GM18867 (cell line): Measurements from ENCODE around the gene DMKN.
"Not testable (repeated sequence)": the region's sequence is repeated elsewhere in the genome, so short reads cannot be mapped to it uniquely, and the experiment has no call there.

Source experiments
- ATAC-seq: cut with Tn5 transposase; IDR thresholded peaks from one replicate; pipeline ENCODE4 v1.9.1; 2021; ENCODE audit warnings: mild to moderate bottlenecking, moderate library complexity; ENCODE audit not compliant: unreplicated experiment

The DMKN gene

GRCh38 chr19:35470128-35470527 is 43.3 kb downstream of the DMKN start:
- ATAC-seq, result no peak

DNA sequence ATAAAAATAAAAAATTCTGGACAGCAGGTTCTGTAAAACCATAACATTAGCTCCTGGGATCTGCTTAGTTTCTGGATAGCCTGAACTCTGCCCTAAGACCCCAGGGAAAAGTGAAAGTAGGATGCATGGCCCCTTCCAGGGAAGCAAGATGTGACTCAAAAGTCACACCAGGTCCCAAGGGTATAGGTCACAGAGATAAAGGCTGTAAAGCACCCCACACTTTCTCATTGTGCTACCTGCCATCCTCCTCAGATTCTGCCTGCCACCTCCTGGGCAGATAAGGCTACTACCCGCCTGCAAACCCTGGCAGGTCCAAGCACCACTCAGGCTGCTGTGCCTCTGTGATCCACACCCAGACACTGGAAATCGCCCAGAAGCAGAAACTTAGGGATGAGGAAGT is 44.8 kb downstream of the DMKN start:
- peak; percentile 73 for ATAC-seq

GRCh38 chr19:35466259-35466658 is 47.2 kb downstream of the DMKN start:
- ATAC-seq, result no peak

GRCh38 chr19:35462956-35463355 is 50.5 kb downstream of the DMKN start:
- ATAC-seq, result peak; percentile 4

- ATAC-seq, result peak; percentile 60
Observed at GRCh38 chr19:35462476-35462953, 50.9 kb downstream of the DMKN start.

DNA sequence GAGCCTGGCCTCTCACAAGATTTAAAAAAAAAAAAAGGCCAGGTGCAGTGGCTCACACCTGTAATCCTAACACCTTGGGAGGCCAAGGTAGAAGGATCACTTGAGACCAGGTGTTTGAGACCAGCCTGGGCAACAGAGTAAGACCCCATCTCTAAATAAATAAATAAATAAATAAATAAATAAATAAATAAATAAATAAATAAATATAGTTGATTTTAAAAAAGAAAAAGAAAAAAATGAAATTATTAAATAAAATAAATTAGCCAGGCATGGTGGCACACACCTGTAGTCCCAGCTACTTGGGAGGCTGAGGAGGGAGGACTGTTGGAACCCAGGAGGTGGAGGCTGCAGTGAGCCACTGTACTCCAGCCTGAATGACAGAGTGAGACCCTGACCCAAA is 51.7 kb downstream of the DMKN start:
- not testable (repeated sequence) for ATAC-seq

DNA sequence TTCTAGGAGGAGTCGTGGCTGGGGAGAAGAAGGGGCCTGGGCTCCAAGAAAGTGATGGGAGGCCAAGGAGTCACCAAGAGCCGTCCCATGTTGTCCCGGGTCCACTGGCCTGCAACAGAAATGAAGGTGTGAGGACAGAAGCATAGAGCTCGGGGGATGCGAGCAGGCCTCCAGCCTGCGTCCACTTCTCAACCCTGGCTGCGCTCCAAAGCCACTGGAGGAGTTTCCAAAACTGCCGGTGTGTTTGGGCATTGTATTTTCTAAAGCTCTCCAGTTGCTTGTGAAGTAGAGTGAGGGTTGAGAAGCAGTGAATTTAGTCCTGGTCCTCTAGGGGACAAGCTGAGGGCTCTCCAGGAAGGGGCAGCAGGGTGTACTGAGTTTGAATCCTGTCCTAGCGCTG is 52.4 kb downstream of the DMKN start:
- no peak for ATAC-seq

DNA sequence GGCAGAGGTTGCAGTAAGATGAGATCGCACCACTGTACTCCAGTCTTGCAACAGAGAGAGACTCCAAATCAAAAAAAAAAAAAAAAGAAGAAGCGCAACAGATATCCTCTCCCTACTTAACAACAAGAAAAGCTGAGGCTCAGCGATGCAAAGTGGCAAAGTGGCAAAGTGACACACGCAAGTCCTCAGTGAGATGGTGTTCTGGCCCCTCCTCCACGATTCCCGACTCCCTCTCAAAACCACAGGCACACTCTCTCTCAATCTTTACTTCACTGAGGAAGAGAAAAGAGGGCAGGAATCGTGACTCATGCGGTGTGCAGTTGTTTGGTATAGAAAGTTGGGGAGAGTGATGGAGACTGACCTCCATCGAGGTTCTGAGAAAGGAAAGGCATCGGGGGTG is 52.8 kb downstream of the DMKN start:
- no peak for ATAC-seq

DNA sequence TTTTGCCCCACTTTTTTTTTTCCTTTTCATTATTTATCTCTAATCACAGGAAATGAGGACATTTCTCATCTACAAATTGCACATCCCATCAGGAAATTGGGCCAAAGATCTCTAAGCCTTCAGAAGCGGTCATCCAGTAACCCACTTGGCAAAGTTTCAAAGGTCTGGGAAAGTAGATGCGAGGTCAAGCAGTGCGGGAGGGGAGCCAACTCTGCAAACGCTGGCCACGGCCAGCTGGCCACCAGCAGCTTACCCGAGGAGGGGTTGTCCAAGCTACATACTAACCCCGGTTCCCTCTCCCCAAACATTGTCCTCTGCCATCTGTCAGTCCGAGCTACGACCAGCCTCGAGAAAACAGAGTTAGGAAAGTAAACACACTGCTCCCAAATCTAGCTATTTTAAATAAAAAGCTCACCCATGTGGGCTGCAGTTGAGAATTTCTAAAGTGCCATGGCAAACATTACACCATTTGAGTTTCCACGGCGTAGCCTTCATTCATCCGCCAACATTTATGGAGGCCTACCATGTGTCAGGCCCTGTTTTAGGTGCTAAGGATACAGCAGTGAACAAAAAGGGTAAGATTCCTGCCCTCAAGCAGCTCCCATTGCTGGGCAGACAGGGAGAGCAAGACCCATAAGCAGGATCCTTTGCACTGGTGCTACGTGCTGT is 53.9 kb downstream of the DMKN start:
- no peak for ATAC-seq

DNA sequence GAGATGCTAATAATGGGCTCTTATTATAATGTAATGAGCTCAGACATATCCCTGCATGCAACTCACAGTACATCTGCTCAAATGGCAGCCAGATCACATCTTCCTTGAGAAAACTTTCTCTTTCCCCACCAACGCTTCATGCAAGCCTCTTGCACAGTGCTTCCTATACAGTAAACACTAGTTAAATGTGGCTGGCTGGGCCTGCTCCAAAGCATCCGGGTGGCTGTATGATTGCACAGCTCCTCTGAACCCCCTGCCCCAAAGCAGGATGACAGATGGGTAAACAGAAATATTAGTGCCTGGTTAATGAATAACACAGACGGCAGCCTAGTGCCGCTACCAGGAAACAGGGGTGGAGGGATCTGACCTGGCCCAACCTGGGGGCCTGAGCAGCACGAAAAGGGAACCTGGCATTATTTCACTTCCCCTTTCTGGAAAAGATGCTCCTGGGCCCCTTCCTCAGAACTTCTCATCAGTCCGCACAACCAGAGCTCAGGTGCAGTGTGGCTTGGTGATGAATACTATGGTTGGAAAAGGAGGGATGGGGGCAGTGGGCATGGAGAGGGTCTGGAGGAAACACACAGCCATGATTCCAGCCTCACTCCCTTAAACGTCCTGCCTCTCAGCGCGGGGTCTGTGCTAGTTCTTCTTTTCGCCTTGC is 54.6 kb downstream of the DMKN start:
- no peak for ATAC-seq

DNA sequence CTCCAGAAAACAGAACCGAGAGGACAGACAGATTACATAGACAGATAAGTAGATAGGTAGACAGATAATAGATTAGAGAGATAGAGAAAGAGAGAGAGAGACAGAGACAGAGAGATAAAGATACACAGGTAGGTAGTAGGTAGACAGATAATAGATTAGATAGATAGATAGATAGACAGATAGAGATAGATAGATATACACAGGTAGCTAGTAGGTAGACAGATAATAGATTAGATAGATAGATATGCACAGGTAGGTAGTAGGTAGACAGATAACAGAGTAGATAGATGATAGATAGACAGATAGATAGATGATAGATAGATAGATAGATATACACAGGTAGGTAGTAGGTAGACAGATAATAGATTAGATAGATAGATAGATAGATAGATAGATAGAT is 55.3 kb downstream of the DMKN start:
- no peak for ATAC-seq

- peak; percentile 51 for ATAC-seq
Observed at GRCh38 chr19:35457173-35457572, 56.3 kb downstream of the DMKN start.

GRCh38 chr19:35455616-35456201 is 57.7 kb downstream of the DMKN start:
- ATAC-seq, result no peak

DNA sequence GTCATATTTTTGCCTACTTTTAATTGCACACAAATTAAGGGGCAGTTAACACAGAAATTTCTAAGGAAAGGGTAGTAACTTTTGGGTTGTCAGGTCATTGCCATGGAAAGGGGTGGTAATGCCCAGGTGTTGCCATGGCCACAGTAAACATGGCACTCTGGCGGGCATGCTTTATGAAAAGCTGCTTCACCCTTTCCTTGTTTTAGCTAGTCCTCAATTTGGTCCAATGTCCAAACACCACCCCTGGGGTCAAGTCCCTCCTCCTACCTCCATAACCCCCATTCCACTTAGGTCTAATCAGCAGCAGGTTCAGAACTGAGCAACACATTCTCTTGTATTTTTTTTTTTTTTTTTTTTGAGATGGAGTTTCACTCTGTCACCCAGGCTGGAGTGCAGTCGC is 58.8 kb downstream of the DMKN start:
- ATAC-seq, result no peak

DNA sequence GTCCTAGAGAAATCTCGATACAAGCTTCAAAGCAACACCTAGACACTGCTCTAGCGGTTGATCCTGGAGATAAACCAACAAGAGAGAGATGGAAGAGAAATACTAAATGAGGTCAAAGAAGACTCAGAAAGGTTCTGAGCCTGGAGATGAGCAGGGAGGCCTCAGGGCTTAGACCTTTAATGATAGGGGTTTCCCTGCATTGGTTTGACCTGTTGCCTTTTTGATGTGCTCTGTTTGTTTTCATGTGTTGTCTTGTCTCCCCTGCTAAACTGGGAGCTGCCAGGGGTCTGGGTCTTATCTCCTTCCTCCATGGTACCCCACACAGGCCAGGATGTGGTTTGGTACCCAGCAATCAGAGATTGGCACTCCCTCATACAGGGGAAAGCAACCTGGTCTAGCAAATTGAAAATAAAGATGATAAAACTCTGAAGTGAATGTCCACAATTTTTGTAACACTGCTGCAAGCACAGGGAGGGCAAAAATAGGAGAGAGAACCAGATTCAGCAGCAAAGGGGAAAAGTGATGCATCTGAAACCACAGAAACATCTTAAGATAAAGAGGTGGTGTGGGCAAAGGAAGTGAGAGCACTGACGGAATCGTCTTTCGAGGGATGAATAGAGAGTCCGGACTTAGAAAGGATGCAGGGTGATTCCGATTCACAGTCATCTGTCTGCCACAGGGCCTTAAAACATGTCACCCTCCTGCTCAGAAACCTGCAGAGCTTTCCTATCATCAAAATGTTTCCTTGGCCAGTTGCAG is 61.9 kb downstream of the DMKN start:
- ATAC-seq, result peak; percentile 56

DNA sequence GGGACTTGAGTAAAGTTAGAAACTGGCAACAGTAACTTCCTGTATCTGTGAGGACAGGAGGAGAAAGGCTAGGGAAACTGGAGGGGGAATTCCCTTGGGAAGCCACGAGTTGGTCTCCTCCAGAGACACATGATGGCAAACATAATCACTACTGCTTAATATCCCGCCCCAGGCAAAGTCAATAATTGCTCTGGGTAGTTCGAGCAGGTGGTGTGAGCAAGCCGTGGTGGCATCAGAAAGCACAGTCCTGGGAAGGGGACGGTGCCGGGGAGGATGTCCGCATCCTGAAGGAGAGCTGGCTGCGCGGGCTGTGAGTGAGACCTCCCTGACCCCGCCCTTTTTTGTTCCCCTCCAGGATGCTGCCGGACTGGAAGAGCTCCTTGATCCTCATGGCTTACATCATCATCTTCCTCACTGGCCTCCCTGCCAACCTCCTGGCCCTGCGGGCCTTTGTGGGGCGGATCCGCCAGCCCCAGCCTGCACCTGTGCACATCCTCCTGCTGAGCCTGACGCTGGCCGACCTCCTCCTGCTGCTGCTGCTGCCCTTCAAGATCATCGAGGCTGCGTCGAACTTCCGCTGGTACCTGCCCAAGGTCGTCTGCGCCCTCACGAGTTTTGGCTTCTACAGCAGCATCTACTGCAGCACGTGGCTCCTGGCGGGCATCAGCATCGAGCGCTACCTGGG is 63.9 kb downstream of the DMKN start:
- ATAC-seq, result no peak

- ATAC-seq, result no peak
Observed at GRCh38 chr19:35447606-35448469, 65.6 kb downstream of the DMKN start, which contains the start of gene FFAR2. FFAR2 (plus strand) TSS chr19:35448257; CDS start chr19:35449715, 1,458 bp downstream.
